NCI-H2107 (cell line): ENCODE measurements around the gene AGPAT4.

Experiments used
- DNase-seq: peaks from one replicate; lab custom pipeline; 2025; lab: John Stamatoyannopoulos, UW

AGPAT4 gene

GRCh38 chr6:161110028-161110779 is 163.7 kb downstream of the AGPAT4 start:
- no peak for DNase-seq

- no peak for DNase-seq
Measured at GRCh38 chr6:161109366-161109765, 164.5 kb downstream of the AGPAT4 start.

- no peak for DNase-seq
Measured at GRCh38 chr6:161108916-161109315, 164.9 kb downstream of the AGPAT4 start.

DNA sequence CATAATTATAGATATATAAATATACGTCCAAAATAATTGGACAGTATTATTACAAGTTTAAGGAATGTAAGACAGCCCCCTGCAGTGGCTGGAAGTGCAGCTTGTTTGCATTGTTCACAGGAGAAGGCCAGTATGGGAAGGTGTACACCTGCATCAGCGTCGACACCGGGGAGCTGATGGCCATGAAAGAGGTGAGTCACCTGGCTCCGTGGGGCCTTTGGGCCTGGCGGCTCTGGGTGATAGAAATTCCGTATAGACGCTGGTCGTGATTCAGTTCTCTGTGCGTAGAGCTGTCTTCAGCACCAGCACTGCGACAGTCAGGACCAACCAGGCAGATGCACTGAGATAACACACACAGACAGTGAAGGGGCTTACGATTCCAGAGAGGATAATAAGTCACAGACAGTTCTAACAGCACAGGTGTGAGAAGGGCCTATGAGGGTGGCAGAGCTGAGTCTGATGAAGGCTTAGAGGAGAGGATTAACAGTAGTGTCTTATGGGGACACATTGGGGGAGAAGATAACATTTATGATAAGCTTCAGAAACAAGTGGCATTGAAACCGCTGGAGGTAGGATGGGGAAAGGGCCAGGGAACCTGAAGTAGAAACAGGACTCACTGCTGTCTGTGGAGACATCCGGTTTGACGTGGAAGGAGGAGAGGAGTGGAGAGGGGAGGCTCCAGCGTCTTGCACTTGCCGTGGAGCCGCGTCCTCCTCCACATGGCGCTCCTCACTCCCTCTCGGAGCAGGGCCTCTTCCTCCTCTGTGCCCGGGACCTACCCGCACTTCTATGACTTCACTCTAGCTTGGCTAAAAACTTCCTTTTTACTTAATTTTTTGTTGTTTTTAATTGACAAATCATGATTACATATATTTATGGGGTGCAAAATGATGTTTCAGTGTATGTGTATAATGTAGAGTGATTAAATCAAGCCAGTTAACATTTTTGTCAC is 165.8 kb downstream of the AGPAT4 start:
- no peak for DNase-seq

- no peak for DNase-seq
Measured at GRCh38 chr6:161105408-161105807, 168.5 kb downstream of the AGPAT4 start.

DNA sequence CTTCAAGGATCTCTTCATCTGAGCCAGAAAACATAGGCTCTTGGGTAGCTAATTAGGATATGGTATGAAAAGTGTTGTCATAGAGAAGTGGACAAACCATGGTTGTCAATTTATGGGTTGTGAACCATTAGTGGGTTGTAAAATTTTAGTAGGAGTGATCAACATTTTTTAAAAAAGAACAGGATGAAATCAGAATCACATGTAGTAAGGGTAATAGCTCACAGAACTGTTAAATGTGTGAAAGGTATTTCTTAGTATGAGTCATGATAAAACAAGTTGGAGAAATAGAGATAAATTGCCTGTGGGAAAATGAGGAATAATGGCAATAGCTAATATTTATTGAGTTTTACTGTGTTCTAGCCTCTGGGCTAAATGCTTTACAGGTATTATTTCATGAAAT is 168.9 kb downstream of the AGPAT4 start:
- no peak for DNase-seq

GRCh38 chr6:161103475-161103874 is 170.4 kb downstream of the AGPAT4 start:
- DNase-seq: no peak

DNA sequence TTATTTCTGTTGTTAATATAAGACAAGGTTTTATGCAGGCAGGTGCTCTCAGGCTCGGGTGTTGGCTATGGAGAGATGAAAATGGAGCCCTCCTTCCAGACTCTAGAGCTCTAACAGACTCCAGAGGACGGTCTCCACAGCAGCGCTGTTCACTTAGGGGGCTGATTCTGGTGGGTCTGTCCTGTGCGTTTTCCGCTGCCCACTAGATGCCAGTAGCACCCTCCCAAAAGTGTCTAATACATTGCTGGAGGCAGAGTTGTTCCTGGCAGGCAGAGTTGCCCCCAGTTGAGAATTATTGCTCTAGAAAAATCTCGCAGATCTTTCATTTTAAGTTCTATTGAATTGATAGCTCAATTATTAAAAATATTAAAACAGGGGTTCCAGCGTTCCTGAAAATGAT is 172.3 kb downstream of the AGPAT4 start:
- DNase-seq: no peak

- DNase-seq: no peak
Measured at GRCh38 chr6:161100072-161100471, 173.8 kb downstream of the AGPAT4 start.

DNA sequence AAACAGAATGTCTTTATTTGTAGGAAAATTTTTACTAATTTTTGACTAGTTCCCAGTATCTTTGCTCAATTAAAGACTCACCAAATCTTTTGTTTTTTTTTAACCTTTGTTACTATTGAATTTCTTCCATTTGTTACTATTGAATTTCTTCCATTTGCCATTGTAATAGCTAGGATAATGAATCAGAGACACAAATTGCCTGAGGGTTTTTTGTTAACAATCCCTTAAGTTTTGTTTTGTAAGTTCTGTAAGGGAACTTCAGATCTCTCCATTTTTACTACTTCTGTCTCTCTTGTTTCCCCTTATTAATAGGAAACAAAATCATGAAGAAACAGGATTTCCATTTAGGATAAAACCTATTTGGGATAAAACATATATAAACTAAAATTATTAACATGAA is 177.9 kb downstream of the AGPAT4 start:
- no peak for DNase-seq

- DNase-seq: no peak
Measured at GRCh38 chr6:161094955-161095354, 178.9 kb downstream of the AGPAT4 start.

DNA sequence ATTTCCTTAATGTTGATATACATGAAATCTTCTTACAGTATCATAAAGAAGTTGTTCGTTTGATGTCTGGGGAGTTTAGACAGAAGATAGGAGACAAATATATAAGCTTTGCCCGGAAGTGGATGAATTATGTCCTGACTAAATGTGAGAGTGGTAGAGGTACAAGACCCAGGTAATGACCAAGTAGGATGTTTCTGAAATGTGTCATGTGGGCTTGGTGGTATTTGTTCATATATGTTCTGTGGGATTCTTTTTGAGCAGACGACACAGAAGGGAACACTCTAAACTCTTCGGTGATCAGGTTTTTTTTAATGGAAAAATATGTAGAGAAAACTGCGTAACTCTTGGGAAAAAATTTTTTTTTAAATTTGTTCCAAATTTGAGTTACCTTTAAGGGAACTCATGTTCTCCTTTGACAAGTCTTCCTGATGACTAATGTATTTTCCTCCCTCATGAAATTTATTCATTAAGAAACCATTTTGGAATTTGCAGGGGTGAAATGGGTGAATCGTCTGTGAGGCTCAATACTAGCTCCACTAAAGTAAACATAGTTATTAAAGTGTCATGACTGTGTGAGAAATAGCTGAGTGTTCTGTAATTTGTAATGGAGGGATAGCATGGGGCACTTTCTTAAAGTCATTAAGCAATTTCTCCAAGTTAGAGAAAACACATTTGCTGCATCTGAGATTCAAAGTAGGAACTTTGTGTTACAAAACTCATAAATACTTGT is 181.7 kb downstream of the AGPAT4 start:
- DNase-seq: no peak

- no peak for DNase-seq
Measured at GRCh38 chr6:161091151-161091550, 182.7 kb downstream of the AGPAT4 start.

GRCh38 chr6:161088676-161089328 is 185.1 kb downstream of the AGPAT4 start:
- no peak for DNase-seq

GRCh38 chr6:161085246-161085645 is 188.6 kb downstream of the AGPAT4 start:
- DNase-seq: no peak

DNA sequence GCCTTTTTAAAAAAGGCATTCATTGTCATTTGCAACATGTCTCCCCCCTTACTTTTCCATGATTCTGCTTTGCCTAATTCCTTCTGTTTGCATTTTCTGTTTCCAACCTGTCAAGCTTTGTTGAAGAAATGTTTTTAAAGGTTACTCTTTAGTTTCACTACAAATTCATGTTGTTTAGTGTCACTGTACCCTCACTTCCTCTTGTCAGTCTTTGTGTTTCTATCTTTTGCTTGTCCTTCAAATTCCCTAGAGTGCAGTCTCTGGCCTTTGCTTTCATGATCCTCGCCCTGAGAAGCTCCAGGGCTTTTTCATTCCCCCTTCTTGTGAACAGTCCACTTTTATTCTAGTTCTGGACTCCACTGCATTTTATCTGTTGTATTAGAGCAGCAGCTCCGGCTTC is 191.6 kb downstream of the AGPAT4 start:
- no peak for DNase-seq

- no peak for DNase-seq
Measured at GRCh38 chr6:161080263-161080970, 193.4 kb downstream of the AGPAT4 start.
